Stomach (tissue), 4 donors: ENCODE data around the gene POLR3G.

Source experiments
- CTCF ChIP-seq, 7 experiments: fragments of 450-650 bp in 4 of 7; fragments of 200-600 bp in 3 of 7; sonication (generic) in 3 of 7; IDR thresholded peaks; one replicate each; pipeline ENCODE4 v1.5.1; 2016 to 2019; ENCODE audit warnings: antibody characterized with exemption in 7 of 7, control low read depth in 2 of 7, mild to moderate bottlenecking in 1 of 7
- EP300 ChIP-seq: sonication (generic); formaldehyde crosslinking; IDR thresholded peaks from one replicate; pipeline ENCODE4 v1.6.1; 2017; ENCODE audit warnings: antibody characterized with exemption
- POLR2A ChIP-seq, 4 donors: fragments of 450-650 bp; IDR thresholded peaks; one replicate each; pipeline ENCODE4 v1.6.1; 2016; ENCODE audit warnings: antibody characterized with exemption in 4 of 4, control low read depth in 2 of 4, mild to moderate bottlenecking in 1 of 4, moderate library complexity in 1 of 4
- POLR2AphosphoS5 ChIP-seq, 3 donors: sonication (generic); formaldehyde crosslinking; IDR thresholded peaks; one replicate each; pipeline ENCODE4 v1.6.1; 2016; ENCODE audit warnings: antibody characterized with exemption in 3 of 3

- TF ChIP-seq CTCF (IDR thresholded peaks at IDR 0.05) (no peak), POLR2AphosphoS5 (IDR thresholded peaks at IDR 0.05) (no peak), EP300 (no peak), POLR2A (IDR thresholded peaks at IDR 0.05) (no peak)
These were observed 79.0 kb downstream of the POLR3G start for GRCh38 chr5:90553711-90554110.
